Natural killer cell (primary cell): ENCODE measurements around the gene KRT79. TPM values are rescaled to one million over a fixed set of nuclear protein-coding genes. Genes with fewer than 3 reads are reported as not detected.

Source experiments
- ATAC-seq, 3 donors: fragments of 150-1000 bp in 2 of 3; fragments of 200-7000 bp in 1 of 3; cut with Tn5 transposase; 1 replicate in 1 of 3; 2 replicates in 2 of 3; pipeline ENCODE4 v1.10.0; 2021; ENCODE audit warnings: mild to moderate bottlenecking in 2 of 3, moderate library complexity in 2 of 3
- DNase-seq, 2 donors: peaks; one replicate each; pipeline versions ENCODE4 v3.0.0 to v3.0.0-alpha.2; 2013 to 2021; ENCODE audit warnings: mixed read lengths in 1 of 2
- H3K27ac ChIP-seq: one replicate; pipeline ENCODE4 v1.5.1; 2013; ENCODE audit warnings: mild to moderate bottlenecking, low read length
- H3K27me3 ChIP-seq: one replicate; pipeline ENCODE4 v1.6.1; 2013; ENCODE audit warnings: low read length; ENCODE audit not compliant: control insufficient read depth, insufficient read depth
- H3K36me3 ChIP-seq: one replicate; pipeline ENCODE4 v1.6.1; 2013; ENCODE audit warnings: low read length; ENCODE audit not compliant: control insufficient read depth, insufficient read depth
- H3K4me1 ChIP-seq: one replicate; pipeline ENCODE4 v1.6.1; 2013; ENCODE audit warnings: low read length; ENCODE audit not compliant: control insufficient read depth, insufficient read depth
- H3K4me3 ChIP-seq: one replicate; pipeline ENCODE4 v1.5.1; 2013; ENCODE audit warnings: low read length
- H3K9me3 ChIP-seq: one replicate; pipeline ENCODE4 v1.6.1; 2013; ENCODE audit warnings: low read length; ENCODE audit not compliant: control insufficient read depth, insufficient read depth
- H3K27ac Mint-ChIP-seq, 2 donors: one replicate each; pipeline ENCODE4 v1.8.0; 2022; ENCODE audit warnings: mild to moderate bottlenecking in 2 of 2, mixed read lengths in 2 of 2, moderate library complexity in 1 of 2
- H3K27me3 Mint-ChIP-seq, 2 donors: one replicate each; pipeline ENCODE4 v1.8.0; 2022; ENCODE audit warnings: low read depth in 2 of 2, mixed read lengths in 2 of 2
- H3K36me3 Mint-ChIP-seq: one replicate; pipeline ENCODE4 v1.8.0; 2022; ENCODE audit warnings: mixed read lengths
- H3K4me1 Mint-ChIP-seq, 2 donors: one replicate each; pipeline ENCODE4 v1.8.0; 2022; ENCODE audit warnings: mixed read lengths in 2 of 2
- H3K4me3 Mint-ChIP-seq: one replicate; pipeline ENCODE4 v1.8.0; 2022; ENCODE audit warnings: mild to moderate bottlenecking, moderate library complexity, mixed read lengths
- H3K9me3 Mint-ChIP-seq, 2 donors: one replicate each; pipeline ENCODE4 v1.8.0; 2022; ENCODE audit warnings: mixed read lengths in 2 of 2
- WGBS: methylation state at CpG from one replicate; pipeline ENCODE4 v1.1.7; 2013; ENCODE audit warnings: missing lambda C conversion rate; ENCODE audit not compliant: insufficient coverage; 5-methylcytosine and 5-hydroxymethylcytosine counted together
- intact Hi-C: fragments of 100-400 bp; cut with micrococcal nuclease; formaldehyde crosslinking; loops from one replicate; pipeline ENCODE4 v1.14.2; 2022
- total RNA-seq, 4 donors: library from RNA; stranded (reverse); fragments of 120-200 nt in 1 of 4; gene quantifications; one replicate each; pipeline versions ENCODE4 v1.2.3 to v1.2.4, GENCODE V29; 2013 to 2022
- TF ChIP-seq, protein P1 (sequence below): fragments of 200-600 bp; IDR thresholded peaks from one replicate; pipeline ENCODE4 v1.8.0; 2022; ENCODE audit warnings: antibody characterized with exemption

KRT79 gene
- total RNA-seq, 3 donors from 2014 or later (not counting 1 experiment from before 2014, with no cell fraction given), result 0.18 TPM; not detected in 2

DNA sequence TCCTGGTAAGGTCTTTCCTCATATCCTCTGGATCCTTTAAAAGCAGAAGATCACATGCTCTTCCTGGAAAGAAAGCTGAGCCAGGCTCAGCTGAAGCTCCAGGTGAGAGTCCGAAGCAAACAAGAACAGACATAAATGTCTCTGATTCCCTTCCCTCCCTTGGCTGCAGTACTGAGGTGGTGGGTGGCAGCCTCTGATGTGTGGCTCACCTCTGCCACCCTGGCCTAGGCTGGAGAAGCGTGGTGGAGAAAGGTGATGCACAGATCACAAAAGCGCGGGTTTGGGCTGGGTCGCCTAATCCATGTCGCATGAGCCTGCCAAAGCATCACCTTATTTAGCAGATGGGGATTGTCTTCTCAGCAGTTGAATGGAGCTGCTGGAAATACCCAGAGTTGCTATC is 54.2 kb downstream of the KRT79 start:
- ATAC-seq (no peak), DNase-seq (no peak)
- Mint-ChIP-seq H3K36me3 (no peaks in the 10 kb centered on the region), H3K27me3 (peaks cover 20 to 33% of the 10 kb centered on the region in 2 donors), H3K4me1 (no peaks in the 10 kb centered on the region), H3K4me3 (no peak overlapping the region), H3K27ac (no peak overlapping the region), H3K9me3 (no peaks in the 10 kb centered on the region)
- 97% methylated on average over 6 of the region's 6 CpGs for WGBS
- no peak overlapping the region for H3K4me3 ChIP-seq
- H3K27ac ChIP-seq, result no peak overlapping the region
- TF ChIP-seq, protein P1, sequence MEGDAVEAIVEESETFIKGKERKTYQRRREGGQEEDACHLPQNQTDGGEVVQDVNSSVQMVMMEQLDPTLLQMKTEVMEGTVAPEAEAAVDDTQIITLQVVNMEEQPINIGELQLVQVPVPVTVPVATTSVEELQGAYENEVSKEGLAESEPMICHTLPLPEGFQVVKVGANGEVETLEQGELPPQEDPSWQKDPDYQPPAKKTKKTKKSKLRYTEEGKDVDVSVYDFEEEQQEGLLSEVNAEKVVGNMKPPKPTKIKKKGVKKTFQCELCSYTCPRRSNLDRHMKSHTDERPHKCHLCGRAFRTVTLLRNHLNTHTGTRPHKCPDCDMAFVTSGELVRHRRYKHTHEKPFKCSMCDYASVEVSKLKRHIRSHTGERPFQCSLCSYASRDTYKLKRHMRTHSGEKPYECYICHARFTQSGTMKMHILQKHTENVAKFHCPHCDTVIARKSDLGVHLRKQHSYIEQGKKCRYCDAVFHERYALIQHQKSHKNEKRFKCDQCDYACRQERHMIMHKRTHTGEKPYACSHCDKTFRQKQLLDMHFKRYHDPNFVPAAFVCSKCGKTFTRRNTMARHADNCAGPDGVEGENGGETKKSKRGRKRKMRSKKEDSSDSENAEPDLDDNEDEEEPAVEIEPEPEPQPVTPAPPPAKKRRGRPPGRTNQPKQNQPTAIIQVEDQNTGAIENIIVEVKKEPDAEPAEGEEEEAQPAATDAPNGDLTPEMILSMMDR, result no peak
- intact Hi-C loops, result no loop called here
- H3K36me3 ChIP-seq, result no peaks in the 10 kb centered on the region
- H3K27me3 ChIP-seq, result peaks cover 2% of the 10 kb centered on the region
- no peaks in the 10 kb centered on the region for H3K9me3 ChIP-seq
- no peaks in the 10 kb centered on the region for H3K4me1 ChIP-seq

DNA sequence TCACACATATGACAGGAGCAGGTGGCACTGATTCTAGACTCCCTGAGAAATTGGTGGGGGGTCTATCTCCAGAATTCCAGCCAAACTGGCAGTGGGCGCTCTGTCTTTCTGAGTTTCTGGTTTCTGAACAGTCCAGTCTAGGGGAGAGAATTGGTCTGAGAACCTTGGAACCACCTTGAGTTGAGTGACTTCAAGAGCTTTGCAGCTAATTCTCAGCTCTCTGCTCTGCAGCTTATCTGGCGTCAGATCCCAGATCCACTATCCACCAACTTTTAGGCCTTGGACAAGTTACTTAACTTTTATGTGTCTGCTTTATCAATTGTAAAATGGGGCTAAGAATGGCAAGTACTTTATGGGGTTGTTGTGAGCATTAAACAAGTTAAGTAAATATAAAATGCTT is 55.3 kb downstream of the KRT79 start:
- Histone ChIP-seq H3K27ac (no peak overlapping the region), H3K36me3 (no peaks in the 10 kb centered on the region), H3K4me3 (no peak overlapping the region), H3K9me3 (no peaks in the 10 kb centered on the region), H3K4me1 (no peaks in the 10 kb centered on the region), H3K27me3 (peaks cover 2% of the 10 kb centered on the region)
- no peak overlapping the region for H3K27ac Mint-ChIP-seq
- WGBS, result 91% methylated on average over 2 of the region's 2 CpGs
- no peaks in the 10 kb centered on the region for H3K36me3 Mint-ChIP-seq
- ATAC-seq (no peak), DNase-seq (no peak)
- H3K4me1 Mint-ChIP-seq, result no peaks in the 10 kb centered on the region
- H3K4me3 Mint-ChIP-seq, result no peak overlapping the region
- no peaks in the 10 kb centered on the region for H3K9me3 Mint-ChIP-seq
- H3K27me3 Mint-ChIP-seq, result peaks cover 15 to 28% of the 10 kb centered on the region in 2 donors
- intact Hi-C loops, result no loop called here
- TF ChIP-seq, protein P1, result no peak

DNA sequence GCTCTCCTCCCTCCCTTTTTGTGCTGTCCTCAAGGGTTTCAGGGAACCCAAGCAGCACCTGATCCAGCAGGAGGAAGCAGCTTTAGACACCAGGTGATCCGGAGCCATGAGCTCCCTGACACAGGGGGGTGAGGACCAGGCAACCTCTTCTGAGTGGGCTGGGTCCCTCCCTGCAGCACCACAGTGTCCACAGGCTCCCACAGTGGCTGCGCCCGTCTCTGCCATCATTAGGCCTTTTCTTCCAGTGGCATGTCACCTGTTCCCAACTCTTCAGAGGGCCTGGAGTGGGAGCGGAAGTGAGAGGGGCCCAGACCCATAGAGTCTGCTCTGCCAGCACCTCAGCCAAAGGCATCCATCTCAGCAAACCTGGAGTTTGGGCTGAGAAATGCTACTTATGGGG is 56.5 kb downstream of the KRT79 start:
- Histone ChIP-seq H3K9me3 (no peaks in the 10 kb centered on the region), H3K4me1 (no peaks in the 10 kb centered on the region), H3K4me3 (no peak overlapping the region), H3K27me3 (peaks cover 2% of the 10 kb centered on the region), H3K27ac (no peak overlapping the region), H3K36me3 (no peaks in the 10 kb centered on the region)
- H3K4me1 Mint-ChIP-seq, result peaks cover 0 to 4% of the 10 kb centered on the region in 2 donors
- H3K27me3 Mint-ChIP-seq, result peaks cover 15 to 21% of the 10 kb centered on the region in 2 donors
- WGBS, result 88% methylated on average over 4 of the region's 4 CpGs
- no peaks in the 10 kb centered on the region for H3K36me3 Mint-ChIP-seq
- intact Hi-C loops, result no loop called here
- no peak for ATAC-seq
- H3K9me3 Mint-ChIP-seq, result no peaks in the 10 kb centered on the region
- no peak overlapping the region for H3K4me3 Mint-ChIP-seq
- no peak for DNase-seq
- TF ChIP-seq, protein P1, result no peak
- H3K27ac Mint-ChIP-seq, result no peak overlapping the region

DNA sequence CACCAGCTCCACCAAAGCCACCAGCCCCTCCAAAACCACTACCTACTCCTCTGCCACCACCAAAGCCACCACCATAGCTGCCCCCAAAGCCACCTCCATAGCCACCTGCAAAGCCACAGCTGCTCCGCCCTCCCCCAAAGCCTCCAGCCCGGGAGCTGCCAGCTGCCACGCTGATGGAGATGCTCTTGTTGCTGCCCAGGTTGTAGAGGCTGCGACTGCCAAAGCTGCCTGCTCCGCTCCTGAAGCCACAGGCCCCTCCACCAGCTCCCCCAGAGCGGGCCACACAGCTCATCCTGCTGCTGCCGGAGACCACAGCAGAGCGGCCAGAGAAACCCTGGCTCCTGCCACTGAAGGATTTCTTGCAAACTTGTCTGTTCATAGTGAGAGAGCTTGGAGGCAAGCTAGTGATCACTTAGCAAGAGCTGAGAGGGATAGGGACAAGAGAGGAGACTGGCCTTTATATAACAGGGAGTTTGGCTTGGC is 57.2 kb downstream of the KRT79 start, which contains the start of gene KRT76:
Gene KRT76, minus strand, starts transcription at position 433 of the 483 bp plus-strand sequence. Its CDS starts 54 bp downstream, at position 379.
- intact Hi-C loops, result no loop called here
- Mint-ChIP-seq H3K27me3 (peaks cover 15 to 23% of the 10 kb centered on the region in 2 donors), H3K27ac (no peak within 1 kb of the TSS), H3K4me3 (no peak within 1 kb of the TSS), H3K9me3 (no peaks in the 10 kb centered on the region), H3K4me1 (peaks cover 0 to 4% of the 10 kb centered on the region in 2 donors), H3K36me3 (no peaks in the 10 kb centered on the region)
- H3K36me3 ChIP-seq, result no peaks in the 10 kb centered on the region
- no peaks in the 10 kb centered on the region for H3K4me1 ChIP-seq
- TF ChIP-seq, protein P1, result no peak
- H3K27me3 ChIP-seq, result peaks cover 2% of the 10 kb centered on the region
- no peak for ATAC-seq
- H3K4me3 ChIP-seq, result no peak within 1 kb of the TSS
- no peaks in the 10 kb centered on the region for H3K9me3 ChIP-seq
- whole genome bisulfite sequencing, result 82% methylated on average over 8 of the region's 8 CpGs
- H3K27ac ChIP-seq, result no peak within 1 kb of the TSS
- DNase-seq, result no peak
